HCT116 (cell line): ENCODE measurements around the gene CACNB2. TPM values are rescaled to one million over a fixed set of nuclear protein-coding genes. Genes with fewer than 3 reads are reported as not detected.

Experiments
- ATAC-seq: fragments of 200-7000 bp; cut with Tn5 transposase; 2 replicates; pipeline ENCODE4 v1.9.1; 2020; ENCODE audit warnings: mild to moderate bottlenecking, moderate library complexity
- BruUV-seq: library from RNA; stranded (reverse); fragments of 400-500 nt; replicated peaks from 2 replicates; lab custom pipeline; 2021; lab: Mats Ljungman, UMichigan
- CTCF ChIA-PET: fragments of 300-600 bp; sonication (Branson Sonifier 250); formaldehyde crosslinking; loops from one replicate; lab custom pipeline; 2021; ENCODE audit warnings: antibody characterized with exemption; lab: Charles Lee
- POLR2A ChIA-PET: fragments of 300-600, 350-600 bp; sonication (Branson Sonifier 250); formaldehyde crosslinking; loops from one replicate; lab custom pipeline; 2021; ENCODE audit warnings: antibody characterized with exemption; lab: Charles Lee
- RAD21 ChIA-PET, 2 experiments: fragments of 300-600 bp; sonication (Branson Sonifier 250); formaldehyde crosslinking; loops; one replicate each; lab custom pipeline; 2023; ENCODE audit warnings: low total read pairs in 2 of 2; ENCODE audit not compliant: uncharacterized antibody in 2 of 2, unreplicated experiment in 2 of 2, low non-redundant PET in 1 of 2; lab: Charles Lee
- DNase-seq: peaks from one replicate; pipeline ENCODE4 v3.0.0-alpha.2; 2010; ENCODE audit warnings: low read depth, low spot score
- H2AFZ ChIP-seq: fragments of 200-600 bp; shearing (Covaris generic), sonication (generic); 2 replicates; pipeline ENCODE4 v1.6.1; 2017; ENCODE audit warnings: low read depth, mixed run types, mixed read lengths, antibody characterized with exemption, low read length; ENCODE audit not compliant: poor library complexity, severe bottlenecking
- H3K27ac ChIP-seq: 2 replicates; pipeline ENCODE4 v1.5.1; 2012; ENCODE audit warnings: low read depth, low read length
- H3K27me3 ChIP-seq: fragments of 200-600 bp; sonication (generic); 2 replicates; pipeline ENCODE4 v1.6.1; 2016; ENCODE audit warnings: mixed run types, low read length, mixed read lengths; ENCODE audit not compliant: insufficient read depth
- H3K36me3 ChIP-seq, 2 experiments: fragments of 200-500 bp in 1 of 2; fragments of 200-600 bp in 1 of 2; sonication (Bioruptor generic) in 1 of 2; sonication (generic) in 1 of 2; 2 replicates each; pipeline versions ENCODE4 v1.5.1 to v1.6.1; 2014 to 2016; ENCODE audit warnings: low read length in 2 of 2, inconsistent platforms in 1 of 2, mixed read lengths in 1 of 2, mixed run types in 1 of 2; ENCODE audit not compliant: insufficient read depth in 2 of 2, control insufficient read depth in 1 of 2
- H3K4me1 ChIP-seq, 2 experiments: fragments of 200-600 bp in 1 of 2; sonication (generic) in 1 of 2; 2 replicates each; pipeline versions ENCODE4 v1.5.1 to v1.6.1; 2012 to 2017; ENCODE audit warnings: low read length in 2 of 2, inconsistent platforms in 1 of 2, mild to moderate bottlenecking in 1 of 2, mixed read lengths in 1 of 2, mixed run types in 1 of 2, moderate library complexity in 1 of 2; ENCODE audit not compliant: insufficient read depth in 2 of 2, control insufficient read depth in 1 of 2
- H3K4me2 ChIP-seq: fragments of 200-600 bp; sonication (generic); 2 replicates; pipeline ENCODE4 v1.6.1; 2017; ENCODE audit warnings: mixed run types, low read length, mixed read lengths
- H3K4me3 ChIP-seq, 2 experiments: fragments of 200-600 bp in 1 of 2; sonication (generic) in 1 of 2; replicated peaks in 1 of 2; 2 replicates each; pipeline ENCODE4 v1.5.1; 2011 to 2016; ENCODE audit warnings: low read length in 2 of 2, control low read depth in 1 of 2, low read depth in 1 of 2, mild to moderate bottlenecking in 1 of 2, mixed read lengths in 1 of 2, mixed run types in 1 of 2
- H3K79me2 ChIP-seq: fragments of 200-600 bp; sonication (generic); 2 replicates; pipeline ENCODE4 v1.6.1; 2017; ENCODE audit warnings: mild to moderate bottlenecking, mixed run types, low read length, moderate library complexity, mixed read lengths; ENCODE audit not compliant: insufficient read depth
- H3K9ac ChIP-seq: fragments of 200-600 bp; sonication (generic); 2 replicates; pipeline ENCODE4 v1.6.1; 2016; ENCODE audit warnings: low read length, mixed read lengths
- H3K9me2 ChIP-seq: fragments of 200-600 bp; sonication (generic), shearing (Covaris generic); 2 replicates; pipeline ENCODE4 v1.6.1; 2017; ENCODE audit warnings: mixed run types, mild to moderate bottlenecking, moderate library complexity; ENCODE audit not compliant: insufficient read depth
- H3K9me3 ChIP-seq, 2 experiments: fragments of 200-500 bp in 1 of 2; fragments of 200-600 bp in 1 of 2; sonication (Bioruptor generic) in 1 of 2; sonication (generic) in 1 of 2; 2 replicates each; pipeline ENCODE4 v1.6.1; 2014 to 2017; ENCODE audit warnings: low read length in 2 of 2, mixed read lengths in 2 of 2, inconsistent platforms in 1 of 2, low read depth in 1 of 2, mild to moderate bottlenecking in 1 of 2, mixed run types in 1 of 2, moderate library complexity in 1 of 2; ENCODE audit not compliant: control insufficient read depth in 1 of 2, insufficient read depth in 1 of 2
- H4K20me1 ChIP-seq: fragments of 200-600 bp; sonication (generic), shearing (Covaris generic); 2 replicates; pipeline ENCODE4 v1.6.1; 2017; ENCODE audit warnings: mixed run types, mild to moderate bottlenecking, moderate library complexity; ENCODE audit not compliant: insufficient read depth
- CEBPB ChIP-seq: IDR thresholded peaks from 2 replicates; pipeline ENCODE4 v1.6.1; 2012; ENCODE audit warnings: low read depth
- EGR1 ChIP-seq: IDR thresholded peaks from 2 replicates; pipeline ENCODE4 v1.6.1; 2012; ENCODE audit warnings: low read depth
- EZH2 ChIP-seq: fragments of 200-600 bp; sonication (generic); IDR thresholded peaks from 2 replicates; pipeline ENCODE4 v1.6.1; 2017; ENCODE audit warnings: antibody characterized with exemption, mixed run types
- FOSL1 ChIP-seq: IDR thresholded peaks from 2 replicates; pipeline ENCODE4 v1.6.1; 2012; ENCODE audit warnings: low read depth
- MAX ChIP-seq: IDR thresholded peaks from 2 replicates; pipeline ENCODE4 v1.6.1; 2012
- POLR2AphosphoS5 ChIP-seq: IDR thresholded peaks from 2 replicates; pipeline ENCODE4 v1.6.1; 2011; ENCODE audit warnings: mild to moderate bottlenecking, low read depth, low read length, moderate library complexity
- RAD21 ChIP-seq: IDR thresholded peaks from 2 replicates; pipeline ENCODE4 v1.6.1; 2012; ENCODE audit warnings: low read depth, mild to moderate bottlenecking
- REST ChIP-seq: IDR thresholded peaks from 2 replicates; pipeline ENCODE4 v1.6.1; 2012; ENCODE audit warnings: low read depth
- SIN3A ChIP-seq: IDR thresholded peaks from 2 replicates; pipeline ENCODE4 v1.6.1; 2012; ENCODE audit warnings: low read depth
- SRF ChIP-seq: IDR thresholded peaks from 2 replicates; pipeline ENCODE4 v1.6.1; 2012; ENCODE audit warnings: low read depth
- TCF7L2 ChIP-seq: IDR thresholded peaks from 2 replicates; pipeline ENCODE4 v1.7.0; 2011; ENCODE audit warnings: borderline replicate concordance, inconsistent platforms; ENCODE audit not compliant: insufficient read depth, insufficient read length; ENCODE audit errors: extremely low read depth
- YY1 ChIP-seq: IDR thresholded peaks from 2 replicates; pipeline ENCODE4 v1.6.1; 2011; ENCODE audit warnings: low read length, low read depth, moderate library complexity, mild to moderate bottlenecking; ENCODE audit not compliant: insufficient replicate concordance; ENCODE audit errors: extremely low read depth
- ZBTB33 ChIP-seq: IDR thresholded peaks from 2 replicates; pipeline ENCODE4 v1.6.1; 2011; ENCODE audit warnings: mild to moderate bottlenecking, low read length, moderate library complexity; ENCODE audit not compliant: insufficient replicate concordance; ENCODE audit errors: extremely low read depth
- ZFX ChIP-seq: fragments of 450-650 bp; IDR thresholded peaks from 2 replicates; pipeline ENCODE4 v1.6.1; 2017
- ZNF274 ChIP-seq: fragments of 200-500 bp; sonication (Bioruptor generic); IDR thresholded peaks from 2 replicates; pipeline ENCODE4 v1.6.1; 2014; ENCODE audit warnings: mild to moderate bottlenecking, low read depth, low read length, inconsistent platforms
- intact Hi-C: fragments of 100-400 bp; cut with micrococcal nuclease; formaldehyde crosslinking; loops from 2 replicates; pipeline ENCODE4 v1.10.0; 2022
- total RNA-seq: library from RNA; stranded (reverse); gene quantifications from one replicate; pipeline ENCODE4 v1.2.1, GENCODE V29; 2021; ENCODE audit not compliant: unreplicated experiment

CACNB2 gene
- total RNA-seq, 1 experiment from 2014 or later: 0.71 TPM

- no peaks in the 10 kb centered on the region for H3K79me2 ChIP-seq
- ChIA-PET RAD21 (no interaction called here), CTCF (no interaction called here)
- DNase-seq (no peak), ATAC-seq (no peak)
- no TSS peak for BruUV-seq
- no peak overlapping the region for H3K9ac ChIP-seq
- intact Hi-C loops: no loop called here
- H3K4me1 ChIP-seq: no peaks in the 10 kb centered on the region
- H3K9me3 ChIP-seq: no peaks in the 10 kb centered on the region
- no peak overlapping the region for H3K4me2 ChIP-seq
- no peaks in the 10 kb centered on the region for H3K36me3 ChIP-seq
- no peaks in the 10 kb centered on the region for H4K20me1 ChIP-seq
- no peak overlapping the region for H3K27ac ChIP-seq
- no peak overlapping the region for H3K4me3 ChIP-seq
- no peak overlapping the region for H2AFZ ChIP-seq
- TF ChIP-seq RAD21 (no peak), MAX (no peak), FOSL1 (no peak), TCF7L2 (no peak), ZFX (no peak)
- TF ChIP-seq, all 23 proteins: peak for 0
- POLR2A ChIA-PET: no interaction called here
- H3K9me2 ChIP-seq: no peaks in the 10 kb centered on the region
- peaks cover 17% of the 10 kb centered on the region for H3K27me3 ChIP-seq
These were observed 257.7 kb downstream of the CACNB2 start for GRCh38 chr10:18397906-18398305.

GRCh38 chr10:18399158-18399557, 258.9 kb downstream of the CACNB2 start:
- Histone ChIP-seq H3K4me3 (no peak overlapping the region), H3K4me1 (no peaks in the 10 kb centered on the region), H3K27ac (no peak overlapping the region), H4K20me1 (no peaks in the 10 kb centered on the region), H2AFZ (no peak overlapping the region), H3K27me3 (peaks cover 17% of the 10 kb centered on the region)
- ATAC-seq (no peak), DNase-seq (no peak)
- intact Hi-C loops: no loop called here
- no peak for TF ChIP-seq EZH2
- no peak for TF ChIP-seq EGR1
- no peak for TF ChIP-seq REST
- no peak for TF ChIP-seq ZBTB33
- TF ChIP-seq POLR2AphosphoS5: no peak
- no peak for TF ChIP-seq SRF
- no peak for TF ChIP-seq CEBPB
- no peak for TF ChIP-seq SIN3A
- no peak for TF ChIP-seq TCF7L2
- TF ChIP-seq ZFX: no peak
- no peak for TF ChIP-seq ZNF274
- no peak for TF ChIP-seq YY1
- no peak for TF ChIP-seq MAX
- TF ChIP-seq, all 23 proteins: peak for 0
- Histone ChIP-seq H3K4me2 (no peak overlapping the region), H3K9me2 (no peaks in the 10 kb centered on the region), H3K9ac (no peak overlapping the region), H3K79me2 (no peaks in the 10 kb centered on the region), H3K36me3 (no peaks in the 10 kb centered on the region), H3K9me3 (no peaks in the 10 kb centered on the region)
- ChIA-PET POLR2A (no interaction called here), RAD21 (no interaction called here), CTCF (no interaction called here)
- BruUV-seq: no TSS peak
